ENCODE results near the gene ACAP1. TPM values are rescaled to one million over a fixed set of nuclear protein-coding genes. Genes with fewer than 3 reads are reported as not detected.
"Not testable (repeated sequence)": the region's sequence is repeated elsewhere in the genome, so short reads cannot be mapped to it uniquely, and the experiment has no call there.

The ACAP1 gene
- total RNA-seq, 1 donor from 2014 or later: 12.0 TPM

GRCh38 chr17:7328840-7329373 lies 7.4 kb upstream of the ACAP1 start, which contains the start of gene NEURL4:
NEURL4 (minus strand) TSS chr17:7329335; CDS start chr17:7329312, 23 bp downstream.
- Histone ChIP-seq H3K27me3 (no peaks in the 10 kb centered on the region), H3K4me1 (peaks cover 0 to 12% of the 10 kb centered on the region in 2 donors), H3K36me3 (peaks cover 10 to 18% of the 10 kb centered on the region in 2 donors), H3K9me3 (no peaks in the 10 kb centered on the region), H3K27ac (peak within 1 kb of the TSS; percentile 89 to 92), H3K4me3 (peak within 1 kb of the TSS; percentile 89 to 97)
- no peak for TF ChIP-seq CTCF (IDR thresholded peaks at IDR 0.05)
- DNase-seq (ENCODE audit: low spot score in 2 of 2): no peak
- intact Hi-C loops (cut with DNase I): loop anchor here (1.0 to 2.0 kb wide), 3 partner anchors 14 to 66 kb away; partner anchors contain the start of genes GPS2 and PLSCR3

- Histone ChIP-seq H3K36me3 (peaks cover 4 to 13% of the 10 kb centered on the region in 2 donors), H3K4me1 (peaks cover 0 to 12% of the 10 kb centered on the region in 2 donors), H3K4me3 (peak overlapping the region; percentile 89 to 97), H3K27ac (peak overlapping the region; percentile 89 to 92), H3K9me3 (no peaks in the 10 kb centered on the region), H3K27me3 (no peaks in the 10 kb centered on the region)
- intact Hi-C loops (cut with DNase I): loop anchor here (1.0 to 2.0 kb wide), 3 partner anchors 14 to 65 kb away; partner anchors contain the start of genes GPS2 and PLSCR3
- DNase-seq (ENCODE audit: low spot score in 2 of 2): peak; percentile 98 to 99
- no peak for TF ChIP-seq CTCF (IDR thresholded peaks at IDR 0.05)
Measured at GRCh38 chr17:7329374-7329996, 6.8 kb upstream of the ACAP1 start.

GRCh38 chr17:7329997-7330637 lies 6.2 kb upstream of the ACAP1 start:
- intact Hi-C loops (cut with DNase I): loop anchor here (1.0 to 2.0 kb wide), 4 partner anchors 15 to 73 kb away; partner anchors contain the start of genes GPS2 and PLSCR3
- no peak for TF ChIP-seq CTCF (IDR thresholded peaks at IDR 0.05)
- H3K36me3 ChIP-seq: peaks cover 0 to 6% of the 10 kb centered on the region in 2 donors
- H3K4me3 ChIP-seq: peak overlapping the region; percentile 89 to 97
- H3K27ac ChIP-seq: peak overlapping the region; percentile 89 to 92
- no peaks in the 10 kb centered on the region for H3K9me3 ChIP-seq
- H3K4me1 ChIP-seq: peaks cover 0 to 12% of the 10 kb centered on the region in 2 donors
- H3K27me3 ChIP-seq: no peaks in the 10 kb centered on the region
- DNase-seq (ENCODE audit: low spot score in 2 of 2): peak; percentile 55 to 87

GRCh38 chr17:7330638-7331015 lies 5.7 kb upstream of the ACAP1 start:
- intact Hi-C loops (cut with DNase I): loop anchor here (1.0 kb wide), 1 partner anchor 73 kb away; no protein-coding TSS in a partner anchor
- peaks cover 0 to 12% of the 10 kb centered on the region in 2 donors for H3K4me1 ChIP-seq
- no peak for TF ChIP-seq CTCF (IDR thresholded peaks at IDR 0.05)
- peak overlapping the region; percentile 89 to 92 for H3K27ac ChIP-seq
- peaks cover 0 to 1% of the 10 kb centered on the region in 2 donors for H3K36me3 ChIP-seq
- no peak for DNase-seq (ENCODE audit: low spot score in 2 of 2)
- H3K27me3 ChIP-seq: no peaks in the 10 kb centered on the region
- H3K9me3 ChIP-seq: no peaks in the 10 kb centered on the region
- peak overlapping the region; percentile 89 to 97 for H3K4me3 ChIP-seq

GRCh38 chr17:7332111-7332510 lies 4.2 kb upstream of the ACAP1 start:
- no peak for TF ChIP-seq CTCF (IDR thresholded peaks at IDR 0.05)
- intact Hi-C loops (cut with DNase I): no loop called here

GRCh38 chr17:7332600-7333069 lies 3.7 kb upstream of the ACAP1 start:
- peaks cover 0 to 12% of the 10 kb centered on the region in 2 donors for H3K4me1 ChIP-seq
- DNase-seq (ENCODE audit: low spot score in 2 of 2); H3K9me3 ChIP-seq; H3K27ac ChIP-seq; H3K27me3 ChIP-seq; H3K4me3 ChIP-seq; intact Hi-C loops (cut with DNase I); H3K36me3 ChIP-seq: not testable (repeated sequence)

More at GRCh38 chr17:7332111-7332510, 4.2 kb upstream of the ACAP1 start:
- Histone ChIP-seq H3K36me3 (no peaks in the 10 kb centered on the region), H3K4me1 (peaks cover 0 to 12% of the 10 kb centered on the region in 2 donors), H3K27me3 (no peaks in the 10 kb centered on the region), H3K4me3 (no peak overlapping the region), H3K27ac (no peak overlapping the region), H3K9me3 (no peaks in the 10 kb centered on the region)
- DNase-seq (ENCODE audit: low spot score in 2 of 2): no peak
